GM10847 (cell line): Measurements from ENCODE around the gene SEPTIN6.

Experiments
- POLR2A ChIP-seq: IDR thresholded peaks from 2 replicates; pipeline ENCODE4 v1.6.1; 2011; ENCODE audit not compliant: insufficient read length; ENCODE audit errors: extremely low read depth

The SEPTIN6 gene

GRCh38 chrX:119693040-119693995 lies at the start of gene SEPTIN6:
Gene SEPTIN6, minus strand, starts transcription at chrX:119693168. Its CDS starts 63 bp downstream, at chrX:119693105.
- peak; percentile 93 for TF ChIP-seq POLR2A

DNA sequence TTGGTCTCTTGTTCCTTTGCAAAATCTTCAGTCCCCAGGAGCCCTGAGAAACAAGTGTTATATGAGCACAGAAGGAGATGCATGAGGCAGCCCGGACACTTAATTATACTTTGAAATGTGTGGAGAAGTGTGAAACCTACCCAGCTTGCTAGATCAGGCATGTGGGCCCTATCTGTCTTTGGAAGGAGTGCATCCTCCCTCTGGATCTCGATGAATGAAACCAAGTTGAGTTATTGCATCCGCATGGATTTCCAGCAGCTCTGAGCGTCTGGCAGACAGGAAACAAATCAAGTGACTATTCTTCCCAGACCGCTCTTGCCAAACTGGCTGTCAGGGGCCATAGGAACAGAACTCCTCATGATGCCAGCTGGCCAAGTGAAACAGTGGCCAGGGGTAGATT lies 45.8 kb upstream of the SEPTIN6 start:
- TF ChIP-seq POLR2A: no peak

DNA sequence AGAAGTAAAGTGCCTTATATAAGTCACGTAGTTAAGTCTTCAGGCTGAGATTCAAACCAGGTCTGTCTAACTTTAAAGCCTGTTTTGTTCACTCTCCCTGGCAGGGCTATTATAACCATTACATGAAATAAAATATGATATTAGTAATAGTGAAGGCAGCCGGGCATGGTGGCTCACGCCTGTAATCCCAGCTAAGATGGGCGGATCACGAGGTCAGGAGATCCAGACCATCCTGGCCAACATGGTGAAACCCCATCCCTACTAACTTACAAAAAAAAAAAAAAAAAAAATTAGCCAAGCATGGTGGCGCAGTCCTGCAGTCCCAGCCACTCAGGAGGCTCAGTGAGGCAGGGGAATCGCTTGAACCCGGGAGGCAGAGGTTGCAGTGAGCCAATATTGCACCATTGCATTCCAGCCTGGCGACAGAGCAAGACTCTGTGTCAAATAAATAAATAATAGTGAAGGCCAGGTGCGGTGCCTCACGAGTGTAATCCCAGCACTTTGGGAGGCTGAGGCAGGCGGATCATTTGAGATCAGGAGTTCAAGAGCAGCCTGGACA lies 43.3 kb upstream of the SEPTIN6 start:
- no peak for TF ChIP-seq POLR2A

DNA sequence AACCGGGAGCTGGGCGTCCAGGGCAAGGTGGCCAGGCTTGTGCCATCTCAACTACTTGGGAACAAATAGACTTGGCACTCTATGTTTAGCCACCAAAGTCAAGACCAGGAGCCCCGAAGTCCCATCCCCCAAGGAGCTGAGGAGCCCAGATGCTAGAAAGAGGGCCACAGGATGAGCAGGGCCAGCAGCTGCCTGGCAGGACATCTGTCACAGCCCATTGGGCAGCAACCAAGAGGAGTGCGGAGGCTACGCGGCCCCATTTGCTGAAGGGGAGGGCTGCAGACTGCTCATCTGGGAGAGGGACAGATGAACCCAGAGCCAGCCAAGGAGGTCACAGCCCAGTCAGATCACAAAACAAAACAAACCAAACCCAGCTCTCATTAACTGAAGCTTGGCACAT lies 42.5 kb upstream of the SEPTIN6 start:
- no peak for TF ChIP-seq POLR2A

DNA sequence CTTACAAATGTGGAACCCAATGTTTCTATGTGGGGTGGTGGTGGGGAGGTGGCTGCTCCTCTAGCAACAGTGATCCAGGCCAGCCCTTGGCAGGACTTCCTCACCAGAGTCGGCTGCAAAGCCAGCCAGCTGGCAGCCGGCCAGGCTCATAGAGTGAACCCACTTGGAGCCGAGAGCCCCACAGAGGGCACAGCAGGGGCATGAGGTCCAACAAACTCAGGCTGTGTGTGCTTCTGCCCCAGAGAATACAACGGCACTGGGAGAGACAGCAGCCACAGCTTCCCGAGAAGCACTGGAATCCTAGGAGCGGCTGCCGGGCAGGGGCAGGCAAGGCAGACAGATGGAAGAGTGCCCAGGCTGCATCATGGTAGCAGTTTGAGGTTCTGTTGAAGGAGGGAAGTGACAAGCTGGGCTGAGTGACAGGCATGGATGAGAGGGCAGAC lies 42.0 kb upstream of the SEPTIN6 start:
- no peak for TF ChIP-seq POLR2A

DNA sequence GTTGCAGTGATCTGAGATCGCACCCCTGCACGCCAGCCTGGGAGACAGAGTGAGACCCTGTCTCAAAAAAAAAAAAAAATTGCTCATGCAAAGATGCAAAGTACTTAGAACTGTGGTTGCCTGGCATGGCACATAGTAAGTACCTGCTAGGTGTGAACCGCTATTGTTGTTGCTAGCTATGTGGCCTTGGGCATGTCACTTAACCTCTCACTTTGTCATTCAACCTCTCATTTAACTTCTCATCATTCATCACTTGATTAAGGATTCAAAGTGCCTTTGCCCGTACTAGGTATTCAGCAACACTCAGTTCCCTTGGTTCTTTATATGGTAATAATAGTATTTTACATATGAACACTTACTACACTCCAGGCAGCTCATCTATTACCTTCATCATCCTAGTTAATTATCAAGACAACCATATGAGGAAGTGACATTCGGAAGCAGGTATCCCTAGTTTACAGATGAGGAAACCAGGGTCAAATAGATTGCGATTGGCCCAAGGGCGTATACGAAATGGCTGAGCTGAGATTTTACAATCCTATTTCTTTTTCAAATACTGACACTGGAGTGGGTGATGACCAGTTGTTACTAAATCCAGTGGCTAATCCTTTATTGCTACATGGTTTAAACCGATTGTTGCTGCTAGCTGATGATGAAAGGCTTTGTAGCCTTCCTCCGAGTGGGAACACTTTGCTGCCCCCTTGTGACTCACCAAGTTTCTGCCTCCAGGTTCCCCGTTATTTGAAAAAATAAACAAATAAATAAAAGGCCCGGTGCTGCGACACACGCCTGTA lies 36.6 kb upstream of the SEPTIN6 start:
- TF ChIP-seq POLR2A: no peak

DNA sequence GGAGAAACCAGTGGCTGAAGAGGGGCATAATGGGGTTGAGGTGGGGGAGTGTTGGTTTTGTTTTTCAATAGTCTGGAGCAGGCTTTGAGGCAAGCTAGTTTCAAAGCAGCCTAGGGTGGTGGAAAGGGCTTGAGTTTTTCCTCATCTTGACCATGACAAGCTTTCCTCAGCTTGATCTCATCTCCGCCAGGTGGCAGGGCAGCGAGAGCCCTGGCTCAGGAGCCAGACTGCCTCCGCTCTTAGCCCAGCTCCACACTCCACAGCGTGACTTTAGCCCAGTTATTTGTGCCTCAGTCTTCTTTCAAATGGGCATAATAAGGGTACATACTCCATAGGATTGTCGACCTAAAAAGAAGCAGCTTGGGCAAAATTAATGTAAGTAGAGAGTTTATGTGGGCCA lies 35.5 kb upstream of the SEPTIN6 start:
- no peak for TF ChIP-seq POLR2A

- TF ChIP-seq POLR2A: no peak
Measured at GRCh38 chrX:119726900-119727555, 34.1 kb upstream of the SEPTIN6 start.

GRCh38 chrX:119721926-119722325 lies 29.0 kb upstream of the SEPTIN6 start:
- no peak for TF ChIP-seq POLR2A

DNA sequence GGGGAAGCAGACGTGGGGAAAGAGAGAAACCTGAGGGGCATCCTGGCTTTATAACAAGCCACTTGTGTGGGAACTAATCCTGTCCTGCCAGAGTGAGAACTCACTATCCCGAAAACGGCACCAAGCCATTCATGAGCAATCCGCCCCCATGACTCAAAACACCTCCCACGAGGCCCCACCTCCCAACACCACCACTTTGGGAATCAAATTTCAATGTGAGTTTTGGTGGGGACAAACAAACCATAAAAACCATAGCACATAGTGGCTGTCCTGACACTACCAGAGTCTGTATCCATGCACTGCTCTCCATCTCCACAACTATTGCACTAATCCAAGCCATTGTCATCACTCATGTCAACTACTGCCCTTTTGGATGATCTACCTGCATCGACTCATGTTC lies 28.5 kb upstream of the SEPTIN6 start:
- no peak for TF ChIP-seq POLR2A

GRCh38 chrX:119709630-119710029 lies 16.7 kb upstream of the SEPTIN6 start:
- no peak for TF ChIP-seq POLR2A

GRCh38 chrX:119708936-119709335 lies 16.0 kb upstream of the SEPTIN6 start:
- TF ChIP-seq POLR2A: no peak

DNA sequence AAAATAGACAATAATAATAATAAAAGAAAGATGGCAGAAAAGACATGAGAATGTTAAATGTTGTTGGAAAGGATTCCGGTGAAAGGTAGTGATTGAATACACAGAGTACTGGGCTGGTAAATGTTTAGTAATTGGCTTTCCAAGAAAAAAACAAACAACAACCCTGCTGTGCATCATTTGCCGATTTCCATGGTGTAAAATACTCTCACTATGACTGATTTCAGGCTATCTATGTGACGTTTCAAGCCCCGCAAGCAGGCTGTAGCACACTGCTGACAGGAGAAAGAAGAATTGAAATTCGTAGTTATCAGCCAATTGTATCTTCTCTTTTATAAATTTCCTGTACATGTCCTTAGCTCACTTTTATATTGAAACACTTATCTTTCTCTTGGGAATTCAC lies 13.6 kb upstream of the SEPTIN6 start:
- no peak for TF ChIP-seq POLR2A

DNA sequence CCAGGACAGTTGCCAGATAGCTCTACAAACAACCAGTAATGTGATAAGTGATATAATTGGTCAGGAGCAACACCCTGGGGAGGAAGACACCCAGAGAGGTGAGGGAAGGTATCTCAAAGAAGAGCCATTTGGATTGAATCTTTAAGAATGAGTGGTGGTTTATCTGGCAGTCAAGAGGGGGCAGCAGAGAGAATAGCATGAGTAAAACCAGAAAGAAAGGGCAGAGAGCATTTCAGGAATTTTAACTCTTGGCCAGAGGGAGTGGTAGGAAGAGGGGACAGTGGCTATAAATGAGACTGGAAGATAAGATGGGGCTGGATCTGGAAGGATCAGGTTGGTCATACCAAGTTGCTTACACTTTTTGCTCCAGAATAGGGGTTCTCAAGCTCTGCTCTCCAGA lies 5.9 kb upstream of the SEPTIN6 start:
- no peak for TF ChIP-seq POLR2A

- TF ChIP-seq POLR2A: no peak
Measured at GRCh38 chrX:119696251-119696890, 3.4 kb upstream of the SEPTIN6 start.
